HepG2 (cell line): Measurements from ENCODE around the gene XRCC1.

Experiments used
- CBFB ChIP-seq: sonication (generic); formaldehyde crosslinking; IDR thresholded peaks from 2 replicates; pipeline ENCODE4 v1.4.0; 2020; ENCODE audit warnings: missing genetic modification reagents
- TAF1 ChIP-seq: sonication (generic); formaldehyde crosslinking; IDR thresholded peaks from 2 replicates; pipeline ENCODE4 v1.4.0; 2020; ENCODE audit warnings: missing genetic modification reagents
- TOE1 ChIP-seq: sonication (generic); formaldehyde crosslinking; IDR thresholded peaks from 2 replicates; pipeline ENCODE4 v1.4.0; 2020; ENCODE audit warnings: mild to moderate bottlenecking, missing genetic modification reagents
- ZMYM3 ChIP-seq: sonication (generic); formaldehyde crosslinking; IDR thresholded peaks from 2 replicates; pipeline ENCODE4 v1.5.1; 2020; ENCODE audit warnings: mild to moderate bottlenecking, missing genetic modification reagents
- ZNF670 ChIP-seq: sonication (generic); formaldehyde crosslinking; IDR thresholded peaks from 2 replicates; pipeline ENCODE4 v1.8.0; 2022; ENCODE audit warnings: mild to moderate bottlenecking, missing genetic modification reagents, borderline replicate concordance
- TF ChIP-seq, protein P1 (sequence below): sonication (generic); formaldehyde crosslinking; IDR thresholded peaks from 2 replicates; pipeline ENCODE4 v1.5.0; 2020; ENCODE audit warnings: mild to moderate bottlenecking, missing genetic modification reagents, moderate library complexity
- TF ChIP-seq, protein P2 (sequence below): sonication (generic); formaldehyde crosslinking; IDR thresholded peaks from one replicate; pipeline ENCODE4 v1.5.1; 2020; ENCODE audit warnings: mild to moderate bottlenecking, missing genetic modification reagents; ENCODE audit errors: not compliant biosample characterization
- TF ChIP-seq, protein P3 (sequence below): sonication (generic); formaldehyde crosslinking; IDR thresholded peaks from 2 replicates; pipeline ENCODE4 v1.4.0; 2020; ENCODE audit warnings: missing genetic modification reagents

DNA sequence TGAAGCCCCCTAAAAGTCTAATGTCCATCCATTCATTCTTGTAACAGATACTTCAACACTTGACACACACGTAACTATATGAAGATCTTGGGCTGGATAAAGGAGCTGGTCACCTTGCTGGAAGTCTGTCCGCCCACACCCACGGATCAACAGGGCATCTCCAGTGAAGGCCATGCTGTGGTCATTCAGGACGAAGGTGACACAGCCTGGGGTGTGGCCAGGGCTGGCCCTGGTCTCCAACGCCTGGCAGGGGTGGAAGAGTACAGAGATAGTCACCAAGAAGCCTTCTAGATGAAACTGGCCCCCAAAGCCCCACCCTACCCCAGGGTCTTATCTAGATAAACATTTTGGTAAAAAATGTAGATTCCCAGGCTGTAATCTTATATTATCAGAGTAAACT is 64.0 kb downstream of the XRCC1 start:
- TF ChIP-seq, protein P1, sequence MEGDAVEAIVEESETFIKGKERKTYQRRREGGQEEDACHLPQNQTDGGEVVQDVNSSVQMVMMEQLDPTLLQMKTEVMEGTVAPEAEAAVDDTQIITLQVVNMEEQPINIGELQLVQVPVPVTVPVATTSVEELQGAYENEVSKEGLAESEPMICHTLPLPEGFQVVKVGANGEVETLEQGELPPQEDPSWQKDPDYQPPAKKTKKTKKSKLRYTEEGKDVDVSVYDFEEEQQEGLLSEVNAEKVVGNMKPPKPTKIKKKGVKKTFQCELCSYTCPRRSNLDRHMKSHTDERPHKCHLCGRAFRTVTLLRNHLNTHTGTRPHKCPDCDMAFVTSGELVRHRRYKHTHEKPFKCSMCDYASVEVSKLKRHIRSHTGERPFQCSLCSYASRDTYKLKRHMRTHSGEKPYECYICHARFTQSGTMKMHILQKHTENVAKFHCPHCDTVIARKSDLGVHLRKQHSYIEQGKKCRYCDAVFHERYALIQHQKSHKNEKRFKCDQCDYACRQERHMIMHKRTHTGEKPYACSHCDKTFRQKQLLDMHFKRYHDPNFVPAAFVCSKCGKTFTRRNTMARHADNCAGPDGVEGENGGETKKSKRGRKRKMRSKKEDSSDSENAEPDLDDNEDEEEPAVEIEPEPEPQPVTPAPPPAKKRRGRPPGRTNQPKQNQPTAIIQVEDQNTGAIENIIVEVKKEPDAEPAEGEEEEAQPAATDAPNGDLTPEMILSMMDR, result no peak
- TF ChIP-seq, protein P2, sequence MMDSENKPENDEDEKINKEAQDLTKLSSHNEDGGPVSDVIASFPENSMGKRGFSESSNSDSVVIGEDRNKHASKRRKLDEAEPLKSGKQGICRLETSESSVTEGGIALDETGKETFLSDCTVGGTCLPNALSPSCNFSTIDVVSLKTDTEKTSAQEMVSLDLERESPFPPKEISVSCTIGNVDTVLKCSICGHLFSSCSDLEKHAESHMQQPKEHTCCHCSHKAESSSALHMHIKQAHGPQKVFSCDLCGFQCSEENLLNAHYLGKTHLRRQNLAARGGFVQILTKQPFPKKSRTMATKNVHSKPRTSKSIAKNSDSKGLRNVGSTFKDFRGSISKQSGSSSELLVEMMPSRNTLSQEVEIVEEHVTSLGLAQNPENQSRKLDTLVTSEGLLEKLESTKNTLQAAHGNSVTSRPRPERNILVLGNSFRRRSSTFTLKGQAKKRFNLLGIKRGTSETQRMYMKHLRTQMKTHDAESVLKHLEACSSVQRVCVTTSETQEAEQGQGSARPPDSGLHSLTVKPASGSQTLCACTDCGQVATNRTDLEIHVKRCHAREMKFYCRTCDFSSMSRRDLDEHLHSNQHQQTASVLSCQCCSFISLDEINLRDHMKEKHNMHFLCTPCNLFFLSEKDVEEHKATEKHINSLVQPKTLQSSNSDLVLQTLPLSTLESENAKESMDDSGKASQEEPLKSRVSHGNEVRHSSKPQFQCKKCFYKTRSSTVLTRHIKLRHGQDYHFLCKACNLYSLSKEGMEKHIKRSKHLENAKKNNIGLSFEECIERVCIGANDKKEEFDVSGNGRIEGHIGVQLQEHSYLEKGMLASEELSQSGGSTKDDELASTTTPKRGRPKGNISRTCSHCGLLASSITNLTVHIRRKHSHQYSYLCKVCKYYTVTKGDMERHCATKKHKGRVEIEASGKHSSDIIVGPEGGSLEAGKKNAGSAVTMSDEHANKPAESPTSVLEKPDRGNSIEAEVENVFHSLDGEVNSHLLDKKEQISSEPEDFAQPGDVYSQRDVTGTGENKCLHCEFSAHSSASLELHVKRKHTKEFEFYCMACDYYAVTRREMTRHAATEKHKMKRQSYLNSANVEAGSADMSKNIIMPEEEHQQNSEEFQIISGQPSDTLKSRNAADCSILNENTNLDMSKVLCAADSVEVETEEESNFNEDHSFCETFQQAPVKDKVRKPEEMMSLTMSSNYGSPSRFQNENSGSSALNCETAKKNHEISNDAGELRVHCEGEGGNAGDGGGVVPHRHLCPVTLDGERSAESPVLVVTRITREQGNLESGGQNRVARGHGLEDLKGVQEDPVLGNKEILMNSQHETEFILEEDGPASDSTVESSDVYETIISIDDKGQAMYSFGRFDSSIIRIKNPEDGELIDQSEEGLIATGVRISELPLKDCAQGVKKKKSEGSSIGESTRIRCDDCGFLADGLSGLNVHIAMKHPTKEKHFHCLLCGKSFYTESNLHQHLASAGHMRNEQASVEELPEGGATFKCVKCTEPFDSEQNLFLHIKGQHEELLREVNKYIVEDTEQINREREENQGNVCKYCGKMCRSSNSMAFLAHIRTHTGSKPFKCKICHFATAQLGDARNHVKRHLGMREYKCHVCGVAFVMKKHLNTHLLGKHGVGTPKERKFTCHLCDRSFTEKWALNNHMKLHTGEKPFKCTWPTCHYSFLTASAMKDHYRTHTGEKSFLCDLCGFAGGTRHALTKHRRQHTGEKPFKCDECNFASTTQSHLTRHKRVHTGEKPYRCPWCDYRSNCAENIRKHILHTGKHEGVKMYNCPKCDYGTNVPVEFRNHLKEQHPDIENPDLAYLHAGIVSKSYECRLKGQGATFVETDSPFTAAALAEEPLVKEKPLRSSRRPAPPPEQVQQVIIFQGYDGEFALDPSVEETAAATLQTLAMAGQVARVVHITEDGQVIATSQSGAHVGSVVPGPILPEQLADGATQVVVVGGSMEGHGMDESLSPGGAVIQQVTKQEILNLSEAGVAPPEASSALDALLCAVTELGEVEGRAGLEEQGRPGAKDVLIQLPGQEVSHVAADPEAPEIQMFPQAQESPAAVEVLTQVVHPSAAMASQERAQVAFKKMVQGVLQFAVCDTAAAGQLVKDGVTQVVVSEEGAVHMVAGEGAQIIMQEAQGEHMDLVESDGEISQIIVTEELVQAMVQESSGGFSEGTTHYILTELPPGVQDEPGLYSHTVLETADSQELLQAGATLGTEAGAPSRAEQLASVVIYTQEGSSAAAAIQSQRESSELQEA (CRISPR knock-in tag), result no peak
- TF ChIP-seq, protein P3, sequence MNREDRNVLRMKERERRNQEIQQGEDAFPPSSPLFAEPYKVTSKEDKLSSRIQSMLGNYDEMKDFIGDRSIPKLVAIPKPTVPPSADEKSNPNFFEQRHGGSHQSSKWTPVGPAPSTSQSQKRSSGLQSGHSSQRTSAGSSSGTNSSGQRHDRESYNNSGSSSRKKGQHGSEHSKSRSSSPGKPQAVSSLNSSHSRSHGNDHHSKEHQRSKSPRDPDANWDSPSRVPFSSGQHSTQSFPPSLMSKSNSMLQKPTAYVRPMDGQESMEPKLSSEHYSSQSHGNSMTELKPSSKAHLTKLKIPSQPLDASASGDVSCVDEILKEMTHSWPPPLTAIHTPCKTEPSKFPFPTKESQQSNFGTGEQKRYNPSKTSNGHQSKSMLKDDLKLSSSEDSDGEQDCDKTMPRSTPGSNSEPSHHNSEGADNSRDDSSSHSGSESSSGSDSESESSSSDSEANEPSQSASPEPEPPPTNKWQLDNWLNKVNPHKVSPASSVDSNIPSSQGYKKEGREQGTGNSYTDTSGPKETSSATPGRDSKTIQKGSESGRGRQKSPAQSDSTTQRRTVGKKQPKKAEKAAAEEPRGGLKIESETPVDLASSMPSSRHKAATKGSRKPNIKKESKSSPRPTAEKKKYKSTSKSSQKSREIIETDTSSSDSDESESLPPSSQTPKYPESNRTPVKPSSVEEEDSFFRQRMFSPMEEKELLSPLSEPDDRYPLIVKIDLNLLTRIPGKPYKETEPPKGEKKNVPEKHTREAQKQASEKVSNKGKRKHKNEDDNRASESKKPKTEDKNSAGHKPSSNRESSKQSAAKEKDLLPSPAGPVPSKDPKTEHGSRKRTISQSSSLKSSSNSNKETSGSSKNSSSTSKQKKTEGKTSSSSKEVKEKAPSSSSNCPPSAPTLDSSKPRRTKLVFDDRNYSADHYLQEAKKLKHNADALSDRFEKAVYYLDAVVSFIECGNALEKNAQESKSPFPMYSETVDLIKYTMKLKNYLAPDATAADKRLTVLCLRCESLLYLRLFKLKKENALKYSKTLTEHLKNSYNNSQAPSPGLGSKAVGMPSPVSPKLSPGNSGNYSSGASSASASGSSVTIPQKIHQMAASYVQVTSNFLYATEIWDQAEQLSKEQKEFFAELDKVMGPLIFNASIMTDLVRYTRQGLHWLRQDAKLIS (CRISPR knock-in tag), result no peak
- TF ChIP-seq CBFB (CRISPR knock-in tag), result no peak
- no peak for TF ChIP-seq TOE1 (CRISPR knock-in tag)
- TF ChIP-seq TAF1 (CRISPR knock-in tag), result no peak
- TF ChIP-seq ZNF670, result no peak
- TF ChIP-seq ZMYM3 (CRISPR knock-in tag), result no peak
